ENCODE measurements around the gene IGLON5.
A peak's percentile ranks its signal among the peaks of the same experiment; 100 is the strongest.

IGLON5 gene

GRCh38 chr19:51324167-51324481, 12.7 kb downstream of the IGLON5 start:
- no peak overlapping the region for H3K27ac Mint-ChIP-seq

GRCh38 chr19:51325161-51325976, 13.9 kb downstream of the IGLON5 start:
- Mint-ChIP-seq H3K4me3 (no peak overlapping the region), H3K27ac (no peak overlapping the region), H3K36me3 (no peaks in the 10 kb centered on the region), H3K27me3 (peaks cover 75% of the 10 kb centered on the region), H3K4me1 (peaks cover 5% of the 10 kb centered on the region), H3K9me3 (no peaks in the 10 kb centered on the region)
- CTCF ChIA-PET, result no interaction called here
- no peak for DNase-seq

More at GRCh38 chr19:51324167-51324481, 12.7 kb downstream of the IGLON5 start:
- DNase-seq, result no peak
- Mint-ChIP-seq H3K27me3 (peaks cover 66% of the 10 kb centered on the region), H3K36me3 (no peaks in the 10 kb centered on the region), H3K4me1 (peaks cover 5% of the 10 kb centered on the region), H3K4me3 (no peak overlapping the region), H3K9me3 (no peaks in the 10 kb centered on the region)
- CTCF ChIA-PET, result no interaction called here

DNA sequence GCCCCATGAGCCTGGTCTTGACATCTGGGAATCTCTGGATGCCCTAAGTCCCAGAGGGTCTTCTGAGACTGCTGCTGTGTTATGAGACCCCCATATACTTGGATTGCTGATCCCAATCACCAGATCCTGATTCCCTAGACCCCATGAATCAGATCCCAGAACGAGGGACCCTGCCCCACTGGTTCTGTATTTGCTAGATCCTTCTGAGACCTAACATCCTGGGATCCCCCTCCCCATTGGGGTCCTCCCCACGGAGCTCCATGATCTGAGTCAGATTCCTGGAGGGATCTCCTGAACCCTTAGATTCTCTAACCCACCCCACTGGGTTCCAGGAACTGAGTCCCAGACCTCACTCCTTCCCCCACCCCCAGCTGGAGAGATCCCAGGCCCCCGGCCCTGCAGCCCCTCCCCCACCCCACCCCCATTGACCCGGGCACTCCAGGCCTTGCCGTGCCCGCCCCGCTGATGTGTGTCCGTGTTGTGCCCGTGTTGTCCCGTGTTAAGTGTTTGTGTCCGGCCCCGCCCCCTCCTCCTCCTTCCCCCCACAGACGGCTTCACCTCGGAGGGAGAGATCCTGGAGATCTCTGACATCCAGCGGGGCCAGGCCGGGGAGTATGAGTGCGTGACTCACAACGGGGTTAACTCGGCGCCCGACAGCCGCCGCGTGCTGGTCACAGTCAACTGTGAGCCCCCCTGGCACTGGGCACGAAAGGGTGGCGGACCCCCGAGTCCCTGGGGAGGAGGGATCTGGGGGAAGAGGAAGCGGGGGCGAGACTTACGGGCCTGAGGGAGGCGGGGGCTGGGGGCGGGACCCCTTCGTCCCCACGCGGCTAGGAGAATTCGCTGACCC, 15.0 kb downstream of the IGLON5 start:
- H3K4me1 Mint-ChIP-seq, result peaks cover 5% of the 10 kb centered on the region
- DNase-seq, result no peak
- CTCF ChIA-PET, result interaction anchor here (1.4 kb wide), 1 partner anchor 169 kb away, joined by 3 read pairs; no protein-coding TSS in a partner anchor
- peaks cover 75% of the 10 kb centered on the region for H3K27me3 Mint-ChIP-seq
- H3K9me3 Mint-ChIP-seq, result peaks cover 2% of the 10 kb centered on the region
- H3K27ac Mint-ChIP-seq, result no peak overlapping the region
- H3K4me3 Mint-ChIP-seq, result no peak overlapping the region
- no peaks in the 10 kb centered on the region for H3K36me3 Mint-ChIP-seq

GRCh38 chr19:51327066-51328001, 15.9 kb downstream of the IGLON5 start:
- DNase-seq, result peak; percentile 76
- Mint-ChIP-seq H3K4me1 (peaks cover 5% of the 10 kb centered on the region), H3K4me3 (peak overlapping the region; percentile 18), H3K36me3 (no peaks in the 10 kb centered on the region), H3K9me3 (peaks cover 2% of the 10 kb centered on the region), H3K27ac (no peak overlapping the region), H3K27me3 (peaks cover 74% of the 10 kb centered on the region)
- CTCF ChIA-PET, result interaction anchor here (1.4 kb wide), 1 partner anchor 170 kb away, joined by 3 read pairs; no protein-coding TSS in a partner anchor

DNA sequence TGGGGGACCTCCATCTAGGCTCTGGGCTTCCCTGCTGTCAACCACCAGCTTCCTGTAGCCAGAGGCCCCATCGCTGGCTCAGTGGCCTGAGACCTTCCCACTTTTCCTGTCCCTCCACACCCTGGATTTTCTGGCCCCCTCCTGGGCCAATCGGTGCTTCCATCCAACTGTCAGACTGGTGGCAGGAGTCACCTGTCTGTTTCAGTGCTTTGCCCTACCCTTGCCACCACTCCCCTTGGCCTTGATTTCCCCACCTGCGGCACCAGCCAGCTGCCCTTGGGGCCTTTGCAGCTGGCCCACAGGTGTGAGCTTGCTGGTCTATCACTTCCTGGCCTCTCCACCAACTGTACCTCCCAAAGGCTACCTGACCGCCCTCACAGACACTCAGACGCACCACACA, 18.0 kb downstream of the IGLON5 start:
- no peak overlapping the region for H3K27ac Mint-ChIP-seq

GRCh38 chr19:51330366-51330765, 18.9 kb downstream of the IGLON5 start:
- peaks cover 5% of the 10 kb centered on the region for H3K4me1 Mint-ChIP-seq
- DNase-seq, result no peak
- H3K4me3 Mint-ChIP-seq, result no peak overlapping the region
- H3K27me3 Mint-ChIP-seq, result peaks cover 46% of the 10 kb centered on the region
- H3K27ac Mint-ChIP-seq, result no peak overlapping the region
- CTCF ChIA-PET, result no interaction called here
- no peaks in the 10 kb centered on the region for H3K36me3 Mint-ChIP-seq
- peaks cover 2% of the 10 kb centered on the region for H3K9me3 Mint-ChIP-seq

More for the DNA sequence above, 18.0 kb downstream of the IGLON5 start:
- Mint-ChIP-seq H3K36me3 (no peaks in the 10 kb centered on the region), H3K9me3 (peaks cover 2% of the 10 kb centered on the region), H3K4me3 (no peak overlapping the region), H3K4me1 (peaks cover 5% of the 10 kb centered on the region), H3K27me3 (peaks cover 53% of the 10 kb centered on the region)
- no peak for DNase-seq
- CTCF ChIA-PET, result interaction anchor here (0.8 kb wide), 1 partner anchor 11 kb away, joined by 3 read pairs; no protein-coding TSS in a partner anchor

GRCh38 chr19:51331193-51331592, 19.7 kb downstream of the IGLON5 start:
- H3K4me3 Mint-ChIP-seq, result no peak overlapping the region

DNA sequence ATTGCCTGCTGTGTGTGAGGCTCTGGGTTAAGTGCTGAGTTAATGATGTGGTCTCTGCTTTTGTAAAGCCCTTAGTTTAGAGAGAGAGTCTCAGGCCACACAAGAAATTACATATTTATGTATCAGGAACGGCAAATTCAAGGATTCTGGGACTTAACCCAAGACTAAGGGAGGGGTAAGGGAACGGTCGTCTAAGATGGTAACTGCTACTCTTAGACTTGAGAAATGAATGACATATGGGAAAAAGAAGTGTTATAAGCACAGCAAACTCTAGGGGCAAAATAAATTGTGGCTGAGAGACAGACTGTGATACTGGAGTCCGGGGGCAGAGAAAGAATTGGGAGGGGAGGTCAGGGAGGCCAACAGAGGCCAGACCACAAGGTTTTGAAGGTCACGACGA, 20.3 kb downstream of the IGLON5 start:
- H3K4me3 Mint-ChIP-seq, result no peak overlapping the region
- H3K27me3 Mint-ChIP-seq, result peaks cover 39% of the 10 kb centered on the region
- CTCF ChIA-PET, result interaction anchor here (1.1 kb wide), 1 partner anchor 108 kb away, joined by 6 read pairs; no protein-coding TSS in a partner anchor

More at GRCh38 chr19:51331193-51331592, 19.7 kb downstream of the IGLON5 start:
- Mint-ChIP-seq H3K36me3 (no peaks in the 10 kb centered on the region), H3K27ac (no peak overlapping the region), H3K27me3 (peaks cover 40% of the 10 kb centered on the region), H3K4me1 (peaks cover 5% of the 10 kb centered on the region), H3K9me3 (peaks cover 2% of the 10 kb centered on the region)
- no peak for DNase-seq
- CTCF ChIA-PET, result no interaction called here

GRCh38 chr19:51333836-51334460, 22.5 kb downstream of the IGLON5 start:
- CTCF ChIA-PET, result no interaction called here
- Mint-ChIP-seq H3K4me1 (peaks cover 4% of the 10 kb centered on the region), H3K4me3 (no peak overlapping the region), H3K9me3 (peaks cover 2% of the 10 kb centered on the region), H3K27ac (no peak overlapping the region), H3K36me3 (no peaks in the 10 kb centered on the region), H3K27me3 (peaks cover 28% of the 10 kb centered on the region)
- DNase-seq, result no peak

More for the DNA sequence above, 20.3 kb downstream of the IGLON5 start:
- DNase-seq, result no peak
- peaks cover 5% of the 10 kb centered on the region for H3K4me1 Mint-ChIP-seq
- no peaks in the 10 kb centered on the region for H3K36me3 Mint-ChIP-seq
- peaks cover 2% of the 10 kb centered on the region for H3K9me3 Mint-ChIP-seq
- H3K27ac Mint-ChIP-seq, result no peak overlapping the region

GRCh38 chr19:51337141-51337860, 25.9 kb downstream of the IGLON5 start:
- Mint-ChIP-seq H3K36me3 (no peaks in the 10 kb centered on the region), H3K27ac (no peak overlapping the region), H3K9me3 (no peaks in the 10 kb centered on the region), H3K4me3 (no peak overlapping the region), H3K27me3 (peaks cover 48% of the 10 kb centered on the region), H3K4me1 (peaks cover 16% of the 10 kb centered on the region)
- CTCF ChIA-PET, result interaction anchor here (1.0 to 3.2 kb wide), 3 partner anchors 80 to 102 kb away, joined by 6 to 27 read pairs (median 16); partner anchors contain the start of gene SIGLEC10
- no peak for DNase-seq

GRCh38 chr19:51337861-51338562, 26.6 kb downstream of the IGLON5 start:
- Mint-ChIP-seq H3K4me1 (peaks cover 16% of the 10 kb centered on the region), H3K9me3 (no peaks in the 10 kb centered on the region), H3K4me3 (peak overlapping the region; percentile 83), H3K27ac (no peak overlapping the region), H3K27me3 (peaks cover 55% of the 10 kb centered on the region), H3K36me3 (no peaks in the 10 kb centered on the region)
- DNase-seq, result no peak
- CTCF ChIA-PET, result interaction anchor here (0.7 to 3.2 kb wide), 7 partner anchors 28 to 102 kb away, joined by 3 to 27 read pairs (median 6); partner anchors contain the start of genes ETFB and SIGLEC10
